HEK293 (cell line): ENCODE results near the gene NIT2.

ENCODE experiments used
- CTCF ChIA-PET: fragments of 350-600 bp; formaldehyde crosslinking; extraction: SDS; loops from one replicate; lab custom pipeline; 2021; ENCODE audit warnings: antibody characterized with exemption; lab: Yijun Ruan, JAX
- POLR2A ChIA-PET: fragments of 300-600 bp; formaldehyde crosslinking; extraction: SDS; loops from one replicate; lab custom pipeline; 2020; ENCODE audit warnings: antibody characterized with exemption, inconsistent platforms; lab: Yijun Ruan, JAX
- H3K27ac ChIP-seq: fragments of 200-500 bp; sonication (Bioruptor generic); 2 replicates; pipeline ENCODE4 v1.5.1; 2014; ENCODE audit warnings: low read depth, low read length, control low read depth, inconsistent platforms; ENCODE audit errors: extremely low read depth
- H3K36me3 ChIP-seq, 2 experiments: fragments of 200-500 bp in 1 of 2; sonication (Bioruptor generic) in 1 of 2; 1 replicate in 1 of 2; 2 replicates in 1 of 2; pipeline ENCODE4 v1.5.1; 2014 to 2017; ENCODE audit warnings: inconsistent platforms in 2 of 2, low read length in 2 of 2; ENCODE audit not compliant: control insufficient read depth in 2 of 2, insufficient read depth in 1 of 2
- H3K4me1 ChIP-seq: fragments of 200-500 bp; sonication (Bioruptor generic); 2 replicates; pipeline ENCODE4 v1.5.1; 2014; ENCODE audit warnings: mild to moderate bottlenecking, low read length, inconsistent platforms; ENCODE audit not compliant: control insufficient read depth, insufficient read depth
- H3K4me3 ChIP-seq: 2 replicates; pipeline ENCODE4 v1.5.1; 2011; ENCODE audit warnings: low read depth, mild to moderate bottlenecking, control low read depth, low read length, moderate library complexity
- H3K9me3 ChIP-seq: fragments of 200-500 bp; sonication (Bioruptor generic); 2 replicates; pipeline ENCODE4 v1.5.1; 2014; ENCODE audit warnings: low read depth, low read length, inconsistent platforms; ENCODE audit not compliant: control insufficient read depth, insufficient read depth
- GLI4 ChIP-seq: fragments of 450-650 bp; formaldehyde crosslinking; IDR thresholded peaks from 2 replicates; pipeline ENCODE4 v1.5.1; 2016; ENCODE audit warnings: missing biosample characterization, missing genetic modification characterization
- HOXA7 ChIP-seq: sonication (generic); formaldehyde crosslinking; IDR thresholded peaks from 2 replicates; pipeline ENCODE4 v1.8.1; 2022; ENCODE audit warnings: missing genetic modification reagents, borderline replicate concordance
- IKZF3 ChIP-seq: fragments of 450-650 bp; IDR thresholded peaks from 2 replicates; pipeline ENCODE4 v1.5.0; 2018; ENCODE audit warnings: missing biosample characterization, mild to moderate bottlenecking, missing genetic modification characterization, moderate library complexity
- KLF1 ChIP-seq: fragments of 450-650 bp; formaldehyde crosslinking; IDR thresholded peaks from 2 replicates; pipeline ENCODE4 v1.5.1; 2016; ENCODE audit warnings: missing biosample characterization, missing genetic modification characterization
- RBAK ChIP-seq: fragments of 450-650 bp; formaldehyde crosslinking; IDR thresholded peaks from 2 replicates; pipeline ENCODE4 v1.5.1; 2016; ENCODE audit warnings: missing biosample characterization, missing genetic modification characterization
- SETDB1 ChIP-seq: IDR thresholded peaks from one replicate; pipeline ENCODE4 v1.6.1; 2017; ENCODE audit warnings: mild to moderate bottlenecking, low read length, moderate library complexity, mixed read lengths; ENCODE audit not compliant: insufficient read length
- SP3 ChIP-seq: fragments of 450-650 bp; formaldehyde crosslinking; IDR thresholded peaks from 2 replicates; pipeline ENCODE4 v1.5.1; 2016; ENCODE audit warnings: missing biosample characterization, missing genetic modification characterization
- YY1 ChIP-seq: fragments of 450-650 bp; formaldehyde crosslinking; IDR thresholded peaks from 2 replicates; pipeline ENCODE4 v1.5.1; 2018; ENCODE audit warnings: missing biosample characterization, missing genetic modification characterization
- ZBTB20 ChIP-seq: fragments of 450-650 bp; formaldehyde crosslinking; IDR thresholded peaks from 2 replicates; pipeline ENCODE4 v1.5.1; 2016; ENCODE audit warnings: missing biosample characterization, missing genetic modification characterization
- ZNF114 ChIP-seq: fragments of 450-650 bp; formaldehyde crosslinking; IDR thresholded peaks from 2 replicates; pipeline ENCODE4 v1.5.0; 2017; ENCODE audit warnings: missing biosample characterization, missing genetic modification characterization
- ZNF121 ChIP-seq: fragments of 450-650 bp; formaldehyde crosslinking; IDR thresholded peaks from 2 replicates; pipeline ENCODE4 v1.5.1; 2016; ENCODE audit warnings: missing biosample characterization, missing genetic modification characterization
- ZNF23 ChIP-seq: fragments of 450-650 bp; formaldehyde crosslinking; IDR thresholded peaks from 2 replicates; pipeline ENCODE4 v1.5.1; 2016; ENCODE audit warnings: missing biosample characterization, missing genetic modification characterization, borderline replicate concordance
- ZNF426 ChIP-seq: fragments of 450-650 bp; formaldehyde crosslinking; IDR thresholded peaks from 2 replicates; pipeline ENCODE4 v1.5.1; 2017; ENCODE audit warnings: missing biosample characterization, missing genetic modification characterization, mild to moderate bottlenecking, inconsistent platforms, moderate library complexity
- ZNF48 ChIP-seq: fragments of 450-650 bp; formaldehyde crosslinking; IDR thresholded peaks from 2 replicates; pipeline ENCODE4 v1.5.1; 2016; ENCODE audit warnings: missing biosample characterization, missing genetic modification characterization
- ZNF501 ChIP-seq: fragments of 450-650 bp; formaldehyde crosslinking; IDR thresholded peaks from 2 replicates; pipeline ENCODE4 v1.5.1; 2016; ENCODE audit warnings: missing biosample characterization, missing genetic modification characterization
- ZNF621 ChIP-seq: fragments of 450-650 bp; formaldehyde crosslinking; IDR thresholded peaks from 2 replicates; pipeline ENCODE4 v1.5.1; 2017; ENCODE audit warnings: missing biosample characterization, missing genetic modification characterization
- ZNF660 ChIP-seq: fragments of 450-650 bp; IDR thresholded peaks from 2 replicates; pipeline ENCODE4 v1.5.1; 2018; ENCODE audit warnings: missing biosample characterization, mild to moderate bottlenecking, missing genetic modification characterization
- ZNF701 ChIP-seq: fragments of 450-650 bp; formaldehyde crosslinking; IDR thresholded peaks from 2 replicates; pipeline ENCODE4 v1.5.1; 2016; ENCODE audit warnings: missing biosample characterization, missing genetic modification characterization
- TF ChIP-seq, protein P1 (sequence below): fragments of 450-650 bp; formaldehyde crosslinking; IDR thresholded peaks from 2 replicates; pipeline ENCODE4; 2016; ENCODE audit warnings: missing biosample characterization, missing genetic modification characterization
- TF ChIP-seq, protein P2 (sequence below): fragments of 450-650 bp; formaldehyde crosslinking; IDR thresholded peaks from 2 replicates; pipeline ENCODE4 v1.5.1; 2016; ENCODE audit warnings: missing biosample characterization, missing genetic modification characterization, borderline replicate concordance
- TF ChIP-seq, protein P3 (sequence below): fragments of 450-650 bp; formaldehyde crosslinking; IDR thresholded peaks from 2 replicates; pipeline ENCODE4 v1.5.1; 2017; ENCODE audit warnings: missing biosample characterization, missing genetic modification characterization
- TF ChIP-seq, protein P4 (sequence below): fragments of 450-650 bp; formaldehyde crosslinking; IDR thresholded peaks from 2 replicates; pipeline ENCODE4 v1.5.1; 2016; ENCODE audit warnings: missing biosample characterization, missing genetic modification characterization

NIT2 gene

DNA sequence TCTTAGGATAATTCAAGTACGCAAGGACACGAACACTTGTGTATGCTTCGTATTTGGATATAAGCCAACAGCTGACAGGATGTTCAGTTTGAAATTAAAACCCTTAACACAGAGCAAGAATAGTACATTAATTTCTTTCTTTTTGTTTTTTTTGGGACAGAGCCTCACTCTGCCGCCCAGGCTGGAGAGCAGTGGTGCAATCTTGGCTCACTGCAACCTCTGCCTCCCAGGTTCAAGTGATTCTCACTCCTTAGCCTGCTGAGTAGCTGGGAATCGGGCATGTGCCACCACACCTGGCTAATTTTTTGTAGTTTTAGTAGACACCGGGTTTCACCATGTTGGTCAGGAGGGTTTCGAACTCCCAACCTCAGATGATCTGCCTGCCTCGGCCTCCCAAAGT, 33.9 kb downstream of the NIT2 start:
- no peak overlapping the region for H3K4me3 ChIP-seq
- H3K36me3 ChIP-seq = peaks cover 25 to 91% of the 10 kb centered on the region in 2 experiments
- TF ChIP-seq ZNF426 (no peak), ZNF121 (no peak), YY1 (no peak), ZNF701 (no peak), ZNF660 (tag by site-specific recombination) (no peak), ZNF501 (tag by site-specific recombination) (no peak)
- TF ChIP-seq, protein P1, sequence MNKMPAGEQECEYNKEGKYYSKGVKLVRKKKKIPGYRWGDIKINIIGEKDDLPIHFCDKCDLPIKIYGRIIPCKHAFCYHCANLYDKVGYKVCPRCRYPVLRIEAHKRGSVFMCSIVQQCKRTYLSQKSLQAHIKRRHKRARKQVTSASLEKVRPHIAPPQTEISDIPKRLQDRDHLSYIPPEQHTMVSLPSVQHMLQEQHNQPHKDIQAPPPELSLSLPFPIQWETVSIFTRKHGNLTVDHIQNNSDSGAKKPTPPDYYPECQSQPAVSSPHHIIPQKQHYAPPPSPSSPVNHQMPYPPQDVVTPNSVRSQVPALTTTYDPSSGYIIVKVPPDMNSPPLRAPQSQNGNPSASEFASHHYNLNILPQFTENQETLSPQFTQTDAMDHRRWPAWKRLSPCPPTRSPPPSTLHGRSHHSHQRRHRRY (tag by site-specific recombination) = no peak
- no peaks in the 10 kb centered on the region for H3K9me3 ChIP-seq
- H3K4me1 ChIP-seq = no peaks in the 10 kb centered on the region
- CTCF ChIA-PET = interaction anchor here (0.9 kb wide), 1 partner anchor 20 kb away, joined by 3 read pairs; no protein-coding TSS in a partner anchor
- H3K27ac ChIP-seq = no peak overlapping the region
- POLR2A ChIA-PET = no interaction called here

DNA sequence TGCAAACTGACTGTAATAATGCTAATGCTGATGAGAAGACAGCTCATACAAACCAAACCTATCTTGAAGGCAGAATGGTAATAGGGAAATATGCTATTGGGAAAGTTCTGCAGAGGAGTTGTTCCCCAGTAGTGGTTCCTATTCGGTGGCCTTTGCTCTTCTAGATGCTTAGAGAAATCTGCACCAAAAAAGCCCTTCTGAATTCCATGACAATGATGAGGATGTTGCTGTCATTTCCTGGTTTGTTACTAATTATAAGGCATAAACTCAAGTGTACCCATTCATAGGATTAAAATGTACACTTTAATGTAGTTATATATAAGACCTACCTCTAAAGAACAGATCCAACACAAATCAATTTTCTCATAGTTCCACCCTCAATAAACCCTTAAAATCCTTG, 36.2 kb downstream of the NIT2 start:
- ChIA-PET POLR2A (no interaction called here), CTCF (no interaction called here)
- Histone ChIP-seq H3K4me3 (no peak overlapping the region), H3K9me3 (no peaks in the 10 kb centered on the region), H3K27ac (no peak overlapping the region), H3K36me3 (peaks cover 22 to 84% of the 10 kb centered on the region in 2 experiments), H3K4me1 (no peaks in the 10 kb centered on the region)
- no peak for TF ChIP-seq SP3 (tag by site-specific recombination)
- TF ChIP-seq, protein P1 (tag by site-specific recombination) = no peak
- no peak for TF ChIP-seq IKZF3 (tag by site-specific recombination)
- no peak for TF ChIP-seq KLF1
- no peak for TF ChIP-seq SETDB1
- no peak for TF ChIP-seq ZBTB20
- TF ChIP-seq GLI4 (tag by site-specific recombination) = no peak
- TF ChIP-seq, protein P2, sequence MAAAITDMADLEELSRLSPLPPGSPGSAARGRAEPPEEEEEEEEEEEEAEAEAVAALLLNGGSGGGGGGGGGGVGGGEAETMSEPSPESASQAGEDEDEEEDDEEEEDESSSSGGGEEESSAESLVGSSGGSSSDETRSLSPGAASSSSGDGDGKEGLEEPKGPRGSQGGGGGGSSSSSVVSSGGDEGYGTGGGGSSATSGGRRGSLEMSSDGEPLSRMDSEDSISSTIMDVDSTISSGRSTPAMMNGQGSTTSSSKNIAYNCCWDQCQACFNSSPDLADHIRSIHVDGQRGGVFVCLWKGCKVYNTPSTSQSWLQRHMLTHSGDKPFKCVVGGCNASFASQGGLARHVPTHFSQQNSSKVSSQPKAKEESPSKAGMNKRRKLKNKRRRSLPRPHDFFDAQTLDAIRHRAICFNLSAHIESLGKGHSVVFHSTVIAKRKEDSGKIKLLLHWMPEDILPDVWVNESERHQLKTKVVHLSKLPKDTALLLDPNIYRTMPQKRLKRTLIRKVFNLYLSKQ (tag by site-specific recombination) = no peak
- TF ChIP-seq HOXA7 (CRISPR knock-in tag) = no peak
- TF ChIP-seq ZNF48 (tag by site-specific recombination) = no peak
- TF ChIP-seq RBAK = no peak
- TF ChIP-seq, protein P3, sequence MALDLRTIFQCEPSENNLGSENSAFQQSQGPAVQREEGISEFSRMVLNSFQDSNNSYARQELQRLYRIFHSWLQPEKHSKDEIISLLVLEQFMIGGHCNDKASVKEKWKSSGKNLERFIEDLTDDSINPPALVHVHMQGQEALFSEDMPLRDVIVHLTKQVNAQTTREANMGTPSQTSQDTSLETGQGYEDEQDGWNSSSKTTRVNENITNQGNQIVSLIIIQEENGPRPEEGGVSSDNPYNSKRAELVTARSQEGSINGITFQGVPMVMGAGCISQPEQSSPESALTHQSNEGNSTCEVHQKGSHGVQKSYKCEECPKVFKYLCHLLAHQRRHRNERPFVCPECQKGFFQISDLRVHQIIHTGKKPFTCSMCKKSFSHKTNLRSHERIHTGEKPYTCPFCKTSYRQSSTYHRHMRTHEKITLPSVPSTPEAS (tag by site-specific recombination) = no peak
- no peak for TF ChIP-seq ZNF114 (tag by site-specific recombination)
- TF ChIP-seq, protein P4, sequence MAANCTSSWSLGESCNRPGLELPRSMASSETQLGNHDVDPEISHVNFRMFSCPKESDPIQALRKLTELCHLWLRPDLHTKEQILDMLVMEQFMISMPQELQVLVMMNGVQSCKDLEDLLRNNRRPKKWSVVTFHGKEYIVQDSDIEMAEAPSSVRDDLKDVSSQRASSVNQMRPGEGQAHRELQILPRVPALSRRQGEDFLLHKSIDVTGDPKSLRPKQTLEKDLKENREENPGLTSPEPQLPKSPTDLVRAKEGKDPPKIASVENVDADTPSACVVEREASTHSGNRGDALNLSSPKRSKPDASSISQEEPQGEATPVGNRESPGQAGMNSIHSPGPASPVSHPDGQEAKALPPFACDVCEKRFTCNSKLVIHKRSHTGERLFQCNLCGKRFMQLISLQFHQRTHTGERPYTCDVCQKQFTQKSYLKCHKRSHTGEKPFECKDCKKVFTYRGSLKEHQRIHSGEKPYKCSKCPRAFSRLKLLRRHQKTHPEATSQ (tag by site-specific recombination) = no peak
- TF ChIP-seq ZNF23 (tag by site-specific recombination) = no peak
- no peak for TF ChIP-seq ZNF621 (tag by site-specific recombination)
